Uterus (tissue), 4 donors: Measurements from ENCODE around the gene BCORL1. TPM values are rescaled to one million over a fixed set of nuclear protein-coding genes. Genes with fewer than 3 reads are reported as not detected.

Source experiments
- DNase-seq, 2 donors: peaks; one replicate each; pipeline ENCODE4 v3.0.0-alpha.2; 2019 to 2020
- H3K27ac ChIP-seq, 2 donors: fragments of 200-600 bp; sonication (generic); 1 replicate in 1 of 2; 2 replicates in 1 of 2; pipeline ENCODE4 v1.5.1; 2016 to 2018
- H3K27me3 ChIP-seq, 2 donors: fragments of 200-600 bp; sonication (generic); one replicate each; pipeline ENCODE4 v1.5.1; 2018 to 2019; ENCODE audit warnings: control low read depth in 1 of 2
- H3K36me3 ChIP-seq, 2 donors: fragments of 200-600 bp; sonication (generic); one replicate each; pipeline ENCODE4 v1.5.1; 2019; ENCODE audit warnings: control low read depth in 1 of 2
- H3K4me1 ChIP-seq, 2 donors: fragments of 200-600 bp; sonication (generic); one replicate each; pipeline ENCODE4 v1.5.1; 2018 to 2019; ENCODE audit warnings: control low read depth in 1 of 2
- H3K4me3 ChIP-seq, 2 donors: fragments of 200-600 bp; sonication (generic); 1 replicate in 1 of 2; 2 replicates in 1 of 2; pipeline ENCODE4 v1.5.1; 2018 to 2019; ENCODE audit warnings: mild to moderate bottlenecking in 1 of 2
- H3K9me3 ChIP-seq, 2 donors: fragments of 200-600 bp; sonication (generic); one replicate each; pipeline ENCODE4 v1.5.1; 2019; ENCODE audit warnings: control low read depth in 1 of 2
- CTCF ChIP-seq, 4 experiments: fragments of 200-600 bp in 2 of 4; fragments of 450-650 bp in 2 of 4; sonication (generic) in 2 of 4; IDR thresholded peaks; one replicate each; pipeline ENCODE4 v1.5.1; 2016 to 2019; ENCODE audit warnings: antibody characterized with exemption in 4 of 4, mild to moderate bottlenecking in 2 of 4, moderate library complexity in 1 of 4
- POLR2A ChIP-seq, 2 donors: fragments of 450-650 bp; IDR thresholded peaks; one replicate each; pipeline ENCODE4 v1.6.1; 2016; ENCODE audit warnings: antibody characterized with exemption in 2 of 2, mild to moderate bottlenecking in 1 of 2, moderate library complexity in 1 of 2
- intact Hi-C: fragments of 100-400 bp; cut with DNase I; formaldehyde crosslinking; loops from one replicate; pipeline ENCODE4 v1.15.1; 2023; ENCODE audit warnings: low total_unique reads
- total RNA-seq, 4 donors: library from RNA; depleted of rRNA in 3 of 4; stranded (reverse); fragments of >200 nt in 3 of 4; gene quantifications; one replicate each; pipeline versions ENCODE4 v1.1.0 to v1.2.4, GENCODE V29; 2014 to 2023
- donor health status: DM: yes; HTN: yes; CAD: no.

Gene BCORL1
- total RNA-seq, 4 donors from 2014 or later: 0.26 to 50.8 (median 4.3) TPM

GRCh38 chrX:129953881-129954280 lies 28.6 kb upstream of the BCORL1 start:
- no peak overlapping the region for H3K27ac ChIP-seq
- no peaks in the 10 kb centered on the region for H3K36me3 ChIP-seq
- no peaks in the 10 kb centered on the region for H3K9me3 ChIP-seq
- H3K4me1 ChIP-seq: no peaks in the 10 kb centered on the region
- no peak for DNase-seq
- TF ChIP-seq CTCF (IDR thresholded peaks at IDR 0.05) (no peak), POLR2A (IDR thresholded peaks at IDR 0.05) (no peak)
- H3K4me3 ChIP-seq: no peak overlapping the region
- H3K27me3 ChIP-seq: no peaks in the 10 kb centered on the region
- intact Hi-C loops: no loop called here

GRCh38 chrX:129954804-129955203 lies 27.6 kb upstream of the BCORL1 start:
- H3K27me3 ChIP-seq: no peaks in the 10 kb centered on the region
- no peak overlapping the region for H3K27ac ChIP-seq
- TF ChIP-seq CTCF (IDR thresholded peaks at IDR 0.05): no peak
- TF ChIP-seq POLR2A (IDR thresholded peaks at IDR 0.05): no peak
- H3K4me1 ChIP-seq: no peaks in the 10 kb centered on the region
- intact Hi-C loops: no loop called here
- H3K9me3 ChIP-seq: no peaks in the 10 kb centered on the region
- no peak for DNase-seq
- no peaks in the 10 kb centered on the region for H3K36me3 ChIP-seq
- no peak overlapping the region for H3K4me3 ChIP-seq

- Histone ChIP-seq H3K4me1 (no peaks in the 10 kb centered on the region), H3K4me3 (no peak overlapping the region), H3K27me3 (no peaks in the 10 kb centered on the region), H3K27ac (no peak overlapping the region), H3K36me3 (no peaks in the 10 kb centered on the region), H3K9me3 (no peaks in the 10 kb centered on the region)
- intact Hi-C loops: no loop called here
- no peak for DNase-seq
- TF ChIP-seq POLR2A (IDR thresholded peaks at IDR 0.05): no peak
- no peak for TF ChIP-seq CTCF (IDR thresholded peaks at IDR 0.05)
These were observed 26.8 kb upstream of the BCORL1 start for GRCh38 chrX:129955682-129956081.

DNA sequence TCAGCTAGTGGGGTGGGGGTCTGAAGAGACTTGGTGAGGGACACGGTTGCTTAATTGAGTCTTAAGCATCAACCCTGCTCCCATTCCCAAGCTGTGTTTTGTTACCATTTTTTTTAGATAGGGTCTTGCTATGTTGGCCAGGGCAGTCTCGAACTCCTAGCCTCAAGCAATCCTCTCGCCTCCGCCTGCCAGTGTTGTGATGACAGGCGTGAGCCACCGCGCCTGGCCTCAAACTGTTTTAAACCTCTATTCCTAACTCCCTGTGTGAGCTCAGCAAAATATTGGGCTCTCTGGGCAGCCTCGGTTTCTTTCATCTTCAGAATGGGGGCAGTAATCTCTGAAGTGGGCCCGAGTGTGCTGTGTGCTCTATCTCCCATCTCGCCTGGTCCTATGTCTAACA lies 26.3 kb upstream of the BCORL1 start:
- Histone ChIP-seq H3K36me3 (no peaks in the 10 kb centered on the region), H3K27me3 (no peaks in the 10 kb centered on the region), H3K4me1 (no peaks in the 10 kb centered on the region), H3K4me3 (no peak overlapping the region), H3K27ac (no peak overlapping the region), H3K9me3 (no peaks in the 10 kb centered on the region)
- intact Hi-C loops: no loop called here
- no peak for TF ChIP-seq CTCF (IDR thresholded peaks at IDR 0.05)
- TF ChIP-seq POLR2A (IDR thresholded peaks at IDR 0.05): no peak
- DNase-seq: no peak

DNA sequence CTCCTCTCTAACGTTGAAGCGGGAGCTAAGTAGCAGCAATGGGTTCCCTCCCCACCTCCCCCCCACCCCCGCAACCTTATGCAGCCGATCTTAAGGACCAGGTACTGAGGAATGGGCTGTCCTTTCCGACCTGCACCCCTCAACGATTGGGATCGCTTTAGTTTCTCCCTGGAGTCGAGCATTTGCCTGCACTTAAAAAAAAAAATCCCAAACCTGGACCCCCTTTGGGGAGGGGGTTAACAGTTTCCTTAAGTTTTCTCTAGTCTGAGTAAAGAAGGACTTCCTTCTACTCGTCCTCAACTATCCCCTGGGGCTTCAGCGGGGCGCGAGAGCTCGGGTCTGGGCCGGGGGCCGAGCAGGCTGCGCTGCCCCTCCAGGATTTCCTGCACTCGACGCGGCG lies 25.7 kb upstream of the BCORL1 start:
- no peaks in the 10 kb centered on the region for H3K36me3 ChIP-seq
- no peaks in the 10 kb centered on the region for H3K9me3 ChIP-seq
- no peak for TF ChIP-seq POLR2A (IDR thresholded peaks at IDR 0.05)
- no peak for TF ChIP-seq CTCF (IDR thresholded peaks at IDR 0.05)
- H3K4me3 ChIP-seq: peak overlapping the region; percentile 15 to 44
- intact Hi-C loops: no loop called here
- H3K27ac ChIP-seq: peak overlapping the region; percentile 55 to 70
- no peaks in the 10 kb centered on the region for H3K27me3 ChIP-seq
- DNase-seq: no peak
- H3K4me1 ChIP-seq: no peaks in the 10 kb centered on the region
